Putamen (tissue), 1 donor: ENCODE results near the gene SMIM8.
"Not testable (repeated sequence)": the region's sequence is repeated elsewhere in the genome, so short reads cannot be mapped to it uniquely, and the experiment has no call there.

Source experiments
- DNase-seq: peaks from one replicate; pipeline ENCODE4 v3.0.0-alpha.2; 2016; ENCODE audit warnings: low spot score

SMIM8 gene

GRCh38 chr6:87322304-87323212, at the start of gene SMIM8:
Gene SMIM8 (plus strand): TSS chr6:87322588. CDS start chr6:87337032, 14,444 bp downstream.
- DNase-seq, result peak; percentile 61

- no peak for DNase-seq
Observed at GRCh38 chr6:87274660-87275274, 47.6 kb upstream of the SMIM8 start.

GRCh38 chr6:87276624-87277023, 45.8 kb upstream of the SMIM8 start:
- DNase-seq, result no peak

GRCh38 chr6:87277123-87277522, 45.3 kb upstream of the SMIM8 start:
- DNase-seq, result no peak

- no peak for DNase-seq
Observed at GRCh38 chr6:87279196-87279595, 43.2 kb upstream of the SMIM8 start.

- DNase-seq, result no peak
Observed at GRCh38 chr6:87281426-87281825, 41.0 kb upstream of the SMIM8 start.

GRCh38 chr6:87282743-87283142, 39.6 kb upstream of the SMIM8 start:
- no peak for DNase-seq

- DNase-seq, result no peak
Observed at GRCh38 chr6:87283461-87283860, 38.9 kb upstream of the SMIM8 start.

GRCh38 chr6:87287251-87287650, 35.1 kb upstream of the SMIM8 start:
- DNase-seq, result no peak

GRCh38 chr6:87289571-87289970, 32.8 kb upstream of the SMIM8 start:
- no peak for DNase-seq

GRCh38 chr6:87291883-87292282, 30.5 kb upstream of the SMIM8 start:
- DNase-seq, result no peak

- no peak for DNase-seq
Observed at GRCh38 chr6:87293526-87293925, 28.9 kb upstream of the SMIM8 start.

- DNase-seq, result no peak
Observed at GRCh38 chr6:87297119-87297518, 25.3 kb upstream of the SMIM8 start.

- not testable (repeated sequence) for DNase-seq
Observed at GRCh38 chr6:87301277-87301676, 21.1 kb upstream of the SMIM8 start.

GRCh38 chr6:87308970-87309369, 13.4 kb upstream of the SMIM8 start:
- no peak for DNase-seq

- no peak for DNase-seq
Observed at GRCh38 chr6:87312860-87313259, 9.5 kb upstream of the SMIM8 start.

- DNase-seq, result no peak
Observed at GRCh38 chr6:87315071-87315470, 7.3 kb upstream of the SMIM8 start.

GRCh38 chr6:87319271-87319987, 3.0 kb upstream of the SMIM8 start:
- no peak for DNase-seq

GRCh38 chr6:87323880-87324279, 1.5 kb downstream of the SMIM8 start:
- DNase-seq, result not testable (repeated sequence)

GRCh38 chr6:87330961-87331360, 8.6 kb downstream of the SMIM8 start:
- no peak for DNase-seq

GRCh38 chr6:87333033-87333432, 10.6 kb downstream of the SMIM8 start:
- no peak for DNase-seq

GRCh38 chr6:87333591-87334181, 11.3 kb downstream of the SMIM8 start:
- DNase-seq, result no peak
